NOMO-1 treated with dmso at 0.1 percent for 144 hours (cell line): ENCODE results near the gene USP5.

ENCODE experiments used
- DNase-seq: peaks from one replicate; lab custom pipeline; 2025; ENCODE audit not compliant: unreplicated experiment; lab: John Stamatoyannopoulos, UW

The USP5 gene

DNA sequence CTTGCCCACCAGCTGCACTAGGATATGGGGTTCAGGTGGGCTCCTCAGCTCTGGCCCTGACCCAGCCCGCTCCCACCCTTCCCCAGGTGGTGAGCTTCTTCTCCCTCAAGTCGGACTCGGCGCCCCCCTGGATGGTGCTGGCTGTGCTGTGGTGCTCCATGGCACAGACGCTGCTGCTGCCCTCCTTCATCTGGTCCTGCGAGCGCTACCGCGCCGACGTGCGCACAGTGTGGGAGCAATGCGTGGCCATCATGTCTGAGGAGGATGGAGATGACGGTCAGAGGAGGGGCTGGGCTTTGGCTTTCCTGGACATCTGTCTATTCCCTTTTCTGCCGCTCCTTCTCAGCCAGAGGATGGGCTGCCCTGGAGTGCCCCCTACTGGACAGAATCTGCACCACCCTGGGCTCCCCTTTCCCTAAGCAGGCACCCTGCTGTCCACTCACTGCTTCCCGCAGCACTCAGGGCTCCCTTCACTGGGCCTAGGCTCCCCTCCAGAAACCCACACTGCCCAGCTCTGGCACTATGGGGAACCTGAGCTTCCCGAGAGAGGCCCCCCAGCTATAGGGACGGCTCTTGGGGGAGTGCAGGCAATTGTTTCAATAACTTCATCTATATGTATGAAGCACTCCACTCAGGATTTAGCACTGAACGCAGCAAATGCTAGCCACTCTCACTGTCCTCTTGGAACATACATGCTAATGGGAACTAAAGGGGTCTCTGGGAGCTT, 26.4 kb upstream of the USP5 start:
- peak; percentile 55 for DNase-seq

DNA sequence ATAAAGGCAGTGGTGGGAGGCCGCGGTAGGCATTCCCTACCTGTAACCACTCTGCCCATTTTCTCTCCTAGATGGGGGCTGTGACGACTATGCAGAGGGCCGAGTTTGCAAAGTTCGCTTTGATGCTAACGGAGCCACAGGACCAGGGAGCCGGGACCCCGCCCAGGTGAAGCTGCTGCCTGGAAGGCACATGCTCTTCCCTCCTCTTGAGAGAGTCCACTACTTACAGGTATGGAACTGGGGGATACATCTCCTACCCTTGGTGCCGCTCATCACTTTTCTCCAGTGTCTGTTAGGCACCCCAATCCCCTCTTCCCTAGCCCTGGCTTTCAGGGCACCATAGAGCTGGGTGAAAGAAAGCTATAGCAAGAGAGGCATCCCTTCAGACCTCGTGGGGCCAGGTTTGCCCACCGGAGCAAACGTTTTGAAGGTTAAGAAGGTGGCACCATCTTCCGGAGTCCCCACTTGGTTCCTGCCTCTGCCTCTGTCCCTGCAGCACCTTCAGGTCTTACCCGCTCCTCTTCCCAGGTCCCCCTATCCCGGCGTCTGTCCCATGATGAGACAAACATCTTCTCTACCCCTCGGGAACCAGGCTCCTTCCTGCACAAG, 25.7 kb upstream of the USP5 start:
- no peak for DNase-seq

DNA sequence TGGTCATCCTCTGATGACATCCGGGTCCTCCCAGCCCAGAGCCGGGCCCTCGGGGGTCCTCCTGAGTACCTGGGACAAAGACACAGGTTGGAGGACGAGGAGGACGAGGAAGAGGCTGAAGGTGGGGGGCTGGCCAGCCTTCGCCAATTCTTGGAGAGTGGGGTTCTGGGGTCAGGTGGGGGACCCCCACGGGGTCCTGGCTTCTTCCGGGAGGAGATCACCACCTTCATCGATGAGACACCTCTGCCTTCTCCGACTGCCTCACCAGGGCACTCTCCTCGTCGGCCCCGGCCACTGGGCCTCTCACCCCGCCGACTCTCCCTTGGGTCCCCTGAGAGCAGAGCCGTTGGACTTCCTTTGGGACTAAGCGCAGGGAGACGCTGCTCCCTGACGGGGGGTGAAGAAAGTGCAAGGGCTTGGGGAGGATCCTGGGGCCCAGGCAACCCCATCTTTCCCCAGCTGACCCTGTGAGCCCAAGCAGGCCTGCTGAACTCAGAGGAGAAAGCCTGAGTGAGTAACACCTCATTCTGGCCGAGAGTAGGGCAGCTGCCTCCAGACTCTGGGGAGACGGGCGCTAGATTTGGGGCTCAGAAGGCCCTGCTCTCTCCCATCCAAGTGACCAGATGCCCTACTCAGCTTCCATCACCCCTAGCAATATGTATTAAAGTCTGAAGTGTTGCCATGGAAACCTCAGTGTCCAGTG, 25.1 kb upstream of the USP5 start:
- no peak for DNase-seq

DNA sequence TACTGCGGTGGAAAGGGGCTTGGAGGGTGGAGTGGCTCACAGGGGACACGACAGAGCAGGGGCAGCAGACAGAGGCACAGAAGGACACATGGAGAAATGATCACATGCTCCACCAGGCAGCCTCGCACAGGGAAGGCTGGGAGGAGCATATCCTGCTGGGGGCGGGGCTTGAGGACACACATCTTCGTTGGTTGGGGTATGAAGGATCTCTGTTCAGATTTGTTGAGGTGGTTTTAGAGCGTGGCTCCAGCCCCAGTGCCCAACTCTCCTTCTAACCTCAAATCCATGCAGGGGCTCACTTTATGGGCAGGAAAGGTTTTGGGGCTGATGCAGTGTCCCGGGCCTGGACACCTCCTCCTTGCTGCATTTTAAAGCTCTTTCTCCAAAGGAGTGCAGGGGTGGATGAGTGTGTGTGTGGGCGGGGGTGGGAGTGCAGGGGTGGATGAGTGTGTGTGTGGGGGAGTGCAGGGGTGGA, 24.5 kb upstream of the USP5 start:
- DNase-seq, result no peak

DNA sequence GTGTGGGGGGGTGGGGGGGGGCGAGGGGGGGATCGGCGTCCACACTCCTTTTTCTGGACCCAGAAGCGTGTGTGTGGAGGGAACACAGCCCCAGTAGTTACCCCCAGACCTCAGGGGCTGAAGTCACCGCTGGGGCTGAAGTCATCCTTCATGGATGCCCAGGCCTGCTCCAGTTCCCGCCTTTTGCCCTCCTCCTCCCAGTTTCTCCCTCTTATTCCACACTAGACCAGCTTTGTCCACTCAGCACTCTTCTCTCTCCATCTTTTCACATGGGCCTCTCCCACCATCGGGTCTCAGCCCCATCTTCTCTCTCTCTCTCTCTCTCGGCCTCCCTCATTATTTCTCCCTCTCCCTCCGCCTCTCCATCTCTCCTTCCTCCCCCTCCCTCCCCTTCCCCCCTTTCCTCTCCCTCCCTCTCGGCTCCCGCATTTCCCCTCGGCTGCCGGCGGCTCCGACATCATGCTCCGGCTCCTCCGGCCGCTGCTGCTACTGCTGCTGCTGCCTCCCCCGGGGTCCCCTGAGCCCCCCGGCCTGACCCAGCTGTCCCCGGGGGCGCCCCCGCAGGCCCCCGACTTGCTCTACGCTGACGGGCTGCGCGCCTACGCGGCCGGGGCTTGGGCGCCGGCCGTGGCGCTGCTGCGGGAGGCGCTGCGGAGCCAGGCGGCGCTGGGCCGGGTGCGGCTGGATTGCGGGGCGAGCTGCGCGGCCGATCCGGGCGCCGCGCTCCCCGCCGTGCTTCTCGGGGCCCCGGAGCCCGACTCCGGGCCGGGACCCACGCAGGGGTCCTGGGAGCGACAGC, 23.8 kb upstream of the USP5 start, which contains the start of gene P3H3:
Gene P3H3 (plus strand): TSS at position 426 of the 799 bp plus-strand sequence. CDS start 34 bp downstream, at position 460.
- DNase-seq, result no peak

DNA sequence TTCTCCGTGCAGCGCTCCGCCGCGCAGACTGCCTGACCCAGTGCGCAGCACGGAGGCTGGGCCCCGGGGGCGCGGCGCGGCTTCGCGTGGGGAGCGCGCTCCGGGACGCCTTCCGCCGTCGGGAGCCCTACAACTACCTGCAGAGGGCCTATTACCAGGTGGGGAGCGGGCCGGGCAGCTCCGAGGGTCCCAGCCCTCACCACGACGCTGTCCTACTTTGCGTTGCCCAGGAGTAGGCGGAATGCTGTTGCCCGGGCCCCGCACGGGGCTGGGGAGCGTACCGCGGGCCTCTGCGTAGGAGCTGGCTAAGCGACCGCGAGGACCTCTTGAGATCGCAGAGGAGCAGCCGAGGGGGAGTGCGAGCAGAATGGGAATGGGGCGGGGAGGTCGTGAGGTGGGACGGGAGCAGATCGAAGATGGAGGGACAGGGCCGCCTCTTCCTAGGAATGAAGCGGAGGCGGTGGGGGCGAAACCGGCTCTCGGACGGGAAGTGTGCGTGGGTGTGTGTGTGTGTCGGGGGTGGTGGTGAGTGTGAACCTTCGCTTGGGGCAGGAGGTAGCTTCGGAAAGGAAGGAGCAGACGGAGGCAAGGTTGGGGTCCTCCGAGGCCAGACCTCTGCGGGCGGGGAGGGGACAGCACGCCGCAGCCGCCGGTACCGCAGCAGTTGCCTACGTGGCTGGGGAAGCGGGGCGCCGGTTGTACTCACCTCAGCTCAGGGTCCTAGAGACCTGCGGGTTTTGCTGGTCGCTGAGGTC, 23.0 kb upstream of the USP5 start:
- no peak for DNase-seq

DNA sequence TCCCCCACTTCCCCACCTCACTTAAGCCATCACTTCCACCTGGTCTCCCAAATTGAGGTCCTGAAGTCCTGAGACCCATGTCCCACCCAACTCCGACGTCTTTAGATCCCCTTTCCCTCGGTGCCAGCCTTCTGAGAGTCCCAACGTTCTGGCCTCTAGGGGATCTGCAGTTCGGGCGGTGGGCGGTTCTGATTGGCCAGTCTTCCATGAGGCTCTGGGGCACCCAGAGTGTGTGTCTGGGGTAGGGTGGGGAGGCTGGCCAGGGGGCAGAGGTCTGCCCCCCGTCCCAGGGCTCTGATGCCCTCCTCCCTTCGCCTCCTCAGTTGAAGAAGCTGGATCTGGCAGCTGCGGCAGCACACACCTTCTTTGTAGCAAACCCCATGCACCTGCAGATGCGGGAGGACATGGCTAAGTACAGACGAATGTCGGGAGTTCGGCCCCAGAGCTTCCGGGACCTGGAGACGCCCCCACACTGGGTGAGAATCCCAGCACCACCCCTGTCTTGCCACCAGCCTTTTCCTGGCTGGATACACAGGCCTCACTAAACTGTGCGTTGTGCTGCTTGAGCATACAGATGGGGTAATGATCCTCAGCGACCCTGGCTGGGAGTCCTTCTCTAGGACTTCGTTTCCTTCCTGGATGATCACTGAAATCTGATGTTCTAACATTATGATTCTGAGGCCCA, 22.3 kb upstream of the USP5 start:
- DNase-seq, result no peak

DNA sequence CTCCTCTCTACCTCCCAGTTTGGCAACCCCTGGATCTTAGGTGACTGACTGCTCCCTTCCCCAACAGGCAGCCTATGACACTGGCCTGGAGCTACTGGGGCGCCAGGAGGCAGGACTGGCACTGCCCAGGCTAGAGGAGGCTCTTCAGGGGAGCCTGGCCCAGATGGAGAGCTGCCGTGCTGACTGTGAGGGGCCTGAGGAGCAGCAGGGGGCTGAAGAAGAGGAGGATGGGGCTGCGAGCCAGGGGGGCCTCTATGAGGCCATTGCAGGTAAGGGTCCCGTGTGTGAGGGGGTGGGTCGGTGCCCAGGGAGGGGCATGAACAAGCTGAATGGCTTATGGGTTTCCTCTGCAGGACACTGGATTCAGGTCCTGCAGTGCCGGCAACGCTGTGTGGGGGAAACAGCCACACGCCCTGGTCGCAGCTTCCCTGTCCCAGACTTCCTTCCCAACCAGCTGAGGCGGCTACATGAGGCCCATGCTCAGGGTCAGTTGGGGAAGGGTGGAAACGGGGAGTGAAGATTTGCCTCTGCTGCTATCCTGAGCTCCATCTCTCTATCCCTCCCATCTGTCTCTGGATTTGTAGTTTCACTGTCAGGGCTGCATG, 21.6 kb upstream of the USP5 start:
- no peak for DNase-seq

DNA sequence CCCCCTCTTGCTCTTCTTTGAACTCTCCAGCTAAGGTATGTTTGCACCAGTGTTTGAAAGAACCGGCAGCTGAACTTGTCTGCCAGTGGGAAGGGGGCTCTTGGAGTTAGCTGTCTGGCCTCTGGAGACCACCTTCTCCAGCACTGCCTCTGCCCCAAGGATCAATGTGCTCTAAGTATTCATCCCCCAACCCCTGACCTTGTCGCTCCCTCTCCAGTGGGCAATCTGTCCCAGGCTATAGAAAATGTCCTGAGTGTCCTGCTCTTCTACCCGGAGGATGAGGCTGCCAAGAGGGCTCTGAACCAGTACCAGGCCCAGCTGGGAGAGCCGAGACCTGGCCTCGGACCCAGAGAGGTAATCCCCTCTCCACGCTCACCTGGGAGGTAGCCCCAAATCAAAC, 21.0 kb upstream of the USP5 start:
- no peak for DNase-seq

DNA sequence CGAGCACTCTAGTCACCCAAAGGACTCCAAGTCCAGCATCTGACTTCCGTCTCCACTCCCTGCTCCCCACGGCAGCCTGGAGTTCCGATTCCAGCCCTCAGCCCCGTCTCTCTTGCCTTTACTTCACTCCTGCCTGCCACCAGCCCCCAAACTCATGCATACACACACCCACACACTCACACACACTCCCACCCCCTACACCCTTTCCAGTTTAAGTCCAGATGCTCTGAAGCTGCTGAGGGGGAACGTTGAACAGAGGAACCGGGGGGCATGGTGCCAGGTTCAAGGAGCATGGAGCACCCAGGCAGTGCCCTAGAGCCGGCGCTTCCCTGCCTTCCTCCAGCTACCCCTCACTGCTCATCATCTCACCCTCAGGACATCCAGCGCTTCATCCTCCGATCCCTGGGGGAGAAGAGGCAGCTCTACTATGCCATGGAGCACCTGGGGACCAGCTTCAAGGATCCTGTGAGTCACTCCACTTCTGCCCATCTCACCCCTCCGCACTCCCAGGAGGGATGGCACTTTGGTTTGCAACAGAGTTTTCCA, 20.4 kb upstream of the USP5 start:
- DNase-seq, result no peak

DNA sequence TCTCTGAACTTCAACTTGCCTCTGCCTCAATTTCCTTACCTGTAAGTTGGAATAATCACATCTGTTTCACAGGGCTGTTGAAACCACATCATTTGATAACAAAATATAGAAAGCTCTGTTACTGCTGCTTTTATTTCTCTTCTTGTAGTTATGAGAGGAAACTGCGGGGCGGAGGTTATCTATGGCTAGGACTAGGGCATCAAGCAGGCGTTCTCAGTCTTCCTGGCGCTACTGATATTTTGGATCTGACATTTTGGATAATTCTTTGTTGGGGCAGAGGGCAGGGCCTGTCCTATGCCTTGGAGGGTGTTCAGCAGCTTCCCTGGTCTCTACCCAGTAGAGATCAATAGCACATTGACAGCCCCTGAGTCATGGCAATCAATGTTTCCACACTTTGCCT, 19.8 kb upstream of the USP5 start:
- DNase-seq, result no peak

DNA sequence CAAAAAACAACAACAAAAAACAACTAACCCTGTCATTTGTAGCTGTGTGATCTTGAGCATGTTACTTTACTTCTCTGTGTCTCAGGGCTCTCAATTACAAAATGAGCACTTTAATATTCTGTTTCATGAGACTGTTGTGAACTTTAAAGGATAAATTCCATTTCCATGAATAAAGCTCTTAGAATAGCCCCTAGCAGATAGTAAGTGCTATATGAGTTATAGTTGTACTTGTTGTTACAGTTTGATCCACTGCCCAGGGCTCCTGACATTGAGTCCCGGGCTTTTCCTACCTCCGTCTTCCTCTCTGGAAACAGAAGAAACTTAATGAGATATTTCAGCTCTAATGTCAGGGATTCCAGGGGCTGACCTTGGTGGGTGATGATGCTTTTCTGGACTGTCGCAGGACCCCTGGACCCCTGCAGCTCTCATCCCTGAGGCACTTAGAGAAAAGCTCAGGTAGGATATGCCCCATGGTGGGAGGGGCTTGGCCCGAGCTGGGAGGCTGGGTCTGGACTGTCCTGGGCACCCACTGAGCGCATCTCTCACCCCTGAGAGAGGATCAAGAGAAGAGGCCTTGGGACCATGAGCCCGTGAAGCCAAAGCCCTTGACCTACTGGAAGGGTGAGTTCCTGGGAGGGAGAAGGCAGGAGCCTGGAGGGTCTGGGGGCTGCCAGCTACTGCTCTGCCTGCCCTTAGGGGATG, 18.6 kb upstream of the USP5 start:
- DNase-seq, result no peak

DNA sequence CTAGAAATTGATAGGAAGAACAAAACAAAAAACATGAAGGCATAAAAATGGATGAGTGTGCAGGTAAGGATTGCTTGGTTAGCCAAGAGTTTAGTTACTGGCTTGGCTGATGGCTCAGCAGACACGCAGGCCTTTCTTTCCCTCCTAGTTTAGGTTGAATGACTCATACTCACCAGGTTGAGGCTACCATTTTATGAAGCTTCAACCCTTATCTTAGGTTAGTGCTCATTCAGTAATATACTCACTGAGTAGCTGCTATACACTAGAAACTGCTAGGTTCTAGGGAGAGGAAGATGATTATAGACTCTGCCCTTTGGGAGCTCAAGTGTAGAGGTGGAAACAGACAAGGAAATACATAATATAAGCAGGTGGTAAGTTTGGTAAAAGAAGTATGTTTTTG, 17.7 kb upstream of the USP5 start:
- DNase-seq, result no peak

DNA sequence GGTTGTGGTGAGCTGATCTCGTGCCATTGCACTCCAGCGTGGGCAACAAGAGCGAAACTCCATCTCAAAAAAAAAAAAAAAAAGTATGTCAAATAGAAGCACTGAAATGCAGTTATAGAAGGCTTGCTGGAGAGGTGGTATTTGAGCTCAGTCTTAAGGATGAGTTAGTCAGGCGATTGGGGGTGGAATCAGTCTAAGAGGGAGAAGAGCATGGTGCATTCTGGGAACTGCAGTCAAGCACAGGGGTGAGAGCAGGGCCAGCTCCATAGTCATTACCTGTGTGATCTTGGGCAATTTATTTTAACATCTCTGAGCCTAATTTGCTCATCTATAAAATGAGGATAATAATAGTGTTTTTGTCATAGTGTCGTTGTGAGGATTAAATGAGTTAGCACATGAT, 17.1 kb upstream of the USP5 start:
- no peak for DNase-seq

DNA sequence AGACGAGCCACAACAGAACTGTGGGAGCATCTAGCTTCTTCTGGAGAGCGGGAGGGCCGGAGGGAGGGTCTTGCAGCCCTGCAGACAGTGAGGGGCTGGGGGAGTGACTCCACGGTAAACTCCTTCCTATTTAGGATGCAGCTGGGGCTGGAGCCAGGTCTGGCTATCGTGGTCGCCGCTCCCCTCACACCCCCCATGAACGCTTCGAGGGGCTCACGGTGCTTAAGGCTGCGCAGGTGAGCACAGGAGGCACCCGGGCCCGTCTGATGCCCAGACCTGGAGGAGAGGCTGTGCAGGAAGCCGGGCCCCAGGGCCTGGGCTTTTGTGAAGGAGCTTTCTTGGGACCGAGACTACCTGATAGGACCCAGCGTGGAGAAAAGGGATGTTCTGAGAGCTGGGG, 15.1 kb upstream of the USP5 start:
- DNase-seq, result no peak

DNA sequence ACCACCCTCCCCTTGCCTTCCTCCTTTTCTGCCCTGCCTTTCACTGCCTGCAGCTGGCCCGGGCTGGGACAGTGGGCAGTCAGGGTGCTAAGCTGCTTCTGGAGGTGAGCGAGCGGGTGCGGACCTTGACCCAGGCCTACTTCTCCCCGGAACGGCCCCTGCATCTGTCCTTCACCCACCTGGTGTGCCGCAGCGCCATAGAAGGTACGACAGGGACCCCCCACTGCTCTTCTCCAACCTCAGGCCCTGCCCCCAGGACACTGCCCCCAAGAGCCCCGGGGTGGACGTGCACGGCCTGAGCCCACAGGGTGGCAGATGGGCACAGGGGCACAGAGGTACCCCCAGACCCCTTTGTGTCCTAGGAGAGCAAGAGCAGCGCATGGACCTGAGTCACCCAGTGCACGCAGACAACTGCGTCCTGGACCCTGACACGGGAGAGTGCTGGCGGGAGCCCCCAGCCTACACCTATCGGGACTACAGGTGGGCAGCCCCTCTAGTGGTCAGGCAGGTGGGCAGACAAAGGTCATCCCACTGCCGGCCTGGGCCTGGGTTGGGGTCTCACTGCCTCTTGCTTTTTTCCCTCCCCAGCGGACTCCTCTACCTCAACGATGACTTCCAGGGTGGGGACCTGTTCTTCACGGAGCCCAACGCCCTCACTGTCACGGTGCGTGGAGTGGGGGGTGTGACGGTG, 14.4 kb upstream of the USP5 start:
- no peak for DNase-seq

DNA sequence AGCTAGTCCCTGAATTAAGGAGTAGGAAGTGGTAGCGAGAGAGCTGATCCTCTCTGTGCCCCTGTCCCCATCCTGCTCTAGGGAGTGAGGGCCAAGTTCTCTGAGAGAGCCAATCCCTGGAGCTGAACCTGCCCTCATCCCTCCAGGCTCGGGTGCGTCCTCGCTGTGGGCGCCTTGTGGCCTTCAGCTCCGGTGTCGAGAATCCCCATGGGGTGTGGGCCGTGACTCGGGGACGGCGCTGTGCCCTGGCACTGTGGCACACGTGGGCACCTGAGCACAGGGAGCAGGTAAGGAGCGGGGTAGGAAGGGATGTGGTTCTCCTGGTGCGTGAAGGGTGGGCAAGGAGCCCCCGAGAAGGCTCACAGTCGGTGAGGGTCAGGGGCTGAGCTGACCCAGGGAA, 13.1 kb upstream of the USP5 start:
- DNase-seq, result no peak
